H1 (cell line): ENCODE data around the gene KLHL33. TPM values are rescaled to one million over a fixed set of nuclear protein-coding genes. Genes with fewer than 3 reads are reported as not detected.

Source experiments
- BRCA1 ChIP-seq: IDR thresholded peaks from 2 replicates; pipeline ENCODE4 v1.6.1; 2012; ENCODE audit warnings: low read depth, low read length, improper control_type of control experiment
- CEBPB ChIP-seq: IDR thresholded peaks from 2 replicates; pipeline ENCODE4 v1.6.1; 2012; ENCODE audit warnings: low read depth, low read length
- CHD7 ChIP-seq: fragments of 300-600 bp; sonication (generic); IDR thresholded peaks from 2 replicates; pipeline ENCODE4 v1.7.1; 2012; ENCODE audit warnings: low read length, moderate library complexity, mild to moderate bottlenecking, inconsistent platforms; ENCODE audit not compliant: insufficient replicate concordance
- GABPA ChIP-seq: IDR thresholded peaks from 2 replicates; pipeline ENCODE4 v1.6.1; 2011; ENCODE audit warnings: mild to moderate bottlenecking, low read length, moderate library complexity, borderline replicate concordance; ENCODE audit not compliant: insufficient read depth
- POLR2AphosphoS5 ChIP-seq: IDR thresholded peaks from 2 replicates; pipeline ENCODE4 v1.6.1; 2011; ENCODE audit warnings: low read depth, low read length
- POU5F1 ChIP-seq: IDR thresholded peaks from 2 replicates; pipeline ENCODE4 v1.6.1; 2011; ENCODE audit warnings: low read depth, mild to moderate bottlenecking, low read length, moderate library complexity
- RXRA ChIP-seq: IDR thresholded peaks from 2 replicates; pipeline ENCODE4 v1.6.1; 2011; ENCODE audit warnings: low read depth, mild to moderate bottlenecking, low read length, moderate library complexity; ENCODE audit not compliant: insufficient read depth
- SAP30 ChIP-seq: fragments of 300-600 bp; sonication (generic); IDR thresholded peaks from 2 replicates; pipeline ENCODE4 v1.7.1; 2012; ENCODE audit warnings: low read length, moderate library complexity, mild to moderate bottlenecking, inconsistent platforms; ENCODE audit not compliant: insufficient read depth, insufficient replicate concordance
- SP4 ChIP-seq: IDR thresholded peaks from 2 replicates; pipeline ENCODE4 v1.6.1; 2012; ENCODE audit warnings: low read length, inconsistent platforms
- TEAD4 ChIP-seq: IDR thresholded peaks from 2 replicates; pipeline ENCODE4 v1.6.1; 2012; ENCODE audit warnings: low read depth, low read length, inconsistent platforms, mixed read lengths
- YY1 ChIP-seq: IDR thresholded peaks from 2 replicates; pipeline ENCODE4 v1.6.1; 2011; ENCODE audit warnings: low read depth, mild to moderate bottlenecking, low read length
- polyA plus RNA-seq, 7 experiments: library from polyadenylated mRNA; depleted of rRNA in 3 of 7; stranded (reverse) in 5 of 7; unstranded in 2 of 7; fragments of >200 nt in 5 of 7; fragments of 200-250 nt in 2 of 7; gene quantifications; 1 replicate in 5 of 7; 2 replicates in 1 of 7; 4 replicates in 1 of 7; pipeline versions ENCODE4 v1.2.1 to v1.2.3, GENCODE V29; 2011 to 2013; ENCODE audit warnings: missing spikeins in 2 of 7, mixed read lengths in 2 of 7
- total RNA-seq: library from RNA; stranded (reverse); fragmentation: NEBNext Ultra II Directional; extraction: Animal tissue kit (Norgen Biotek cat#: 25700); gene quantifications from 2 replicates; pipeline ENCODE4 v1.2.1, GENCODE V29; 2021

Gene KLHL33
- total and polyA plus RNA-seq, 2 of the 8 experiments (the other 6 are each of a cell fraction or from before 2014, with no cell fraction given), result 0.11 to 0.17 TPM

- peak; percentile 78 for TF ChIP-seq SAP30
- no peak for TF ChIP-seq YY1
- no peak for TF ChIP-seq RXRA
- TF ChIP-seq CHD7, result no peak
- no peak for TF ChIP-seq BRCA1
- no peak for TF ChIP-seq POU5F1
- TF ChIP-seq TEAD4, result no peak
- TF ChIP-seq GABPA, result no peak
- no peak for TF ChIP-seq SP4
- TF ChIP-seq POLR2AphosphoS5, result peak; percentile 100
- no peak for TF ChIP-seq CEBPB
Measured at GRCh38 chr14:20469242-20469889, 33.4 kb upstream of the KLHL33 start, which contains the start of gene PNP (continued).
